LNCaP clone FGC (cell line): ENCODE measurements around the gene CRISP2.
"Not testable (repeated sequence)": the region's sequence is repeated elsewhere in the genome, so short reads cannot be mapped to it uniquely, and the experiment has no call there.

Source experiments
- DNase-seq: peaks from one replicate; pipeline ENCODE4 v3.0.0-alpha.2; 2011; ENCODE audit warnings: low read depth
- H3K4me3 ChIP-seq: 2 replicates; pipeline ENCODE4 v1.5.1; 2011; ENCODE audit warnings: mild to moderate bottlenecking, low read depth, low read length, control low read depth
- CTCF ChIP-seq: IDR thresholded peaks from 2 replicates; pipeline ENCODE4 v1.5.1; 2012; ENCODE audit warnings: mild to moderate bottlenecking; ENCODE audit not compliant: control insufficient read depth, insufficient read depth; ENCODE audit errors: extremely low read depth

Gene CRISP2

DNA sequence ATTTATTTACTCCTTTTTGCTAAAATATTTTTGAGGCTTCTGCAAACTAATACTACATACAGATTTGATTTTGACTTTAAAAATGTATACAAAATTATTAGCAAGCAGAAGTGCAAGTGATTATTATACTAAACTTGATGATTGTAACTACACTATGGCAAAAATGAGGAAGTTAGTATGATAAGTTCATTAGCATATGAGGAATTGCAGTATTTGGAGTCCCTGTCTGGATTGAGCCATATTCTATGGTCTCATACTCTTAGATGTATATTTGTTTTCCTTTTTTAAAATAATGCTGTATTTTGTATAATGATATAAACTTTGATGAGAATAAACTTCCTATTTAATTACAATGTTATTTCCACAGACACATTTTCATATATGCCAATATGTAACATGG is 16.9 kb upstream of the CRISP2 start:
- no peak for DNase-seq
- H3K4me3 ChIP-seq = no peak overlapping the region
- no peak for TF ChIP-seq CTCF

DNA sequence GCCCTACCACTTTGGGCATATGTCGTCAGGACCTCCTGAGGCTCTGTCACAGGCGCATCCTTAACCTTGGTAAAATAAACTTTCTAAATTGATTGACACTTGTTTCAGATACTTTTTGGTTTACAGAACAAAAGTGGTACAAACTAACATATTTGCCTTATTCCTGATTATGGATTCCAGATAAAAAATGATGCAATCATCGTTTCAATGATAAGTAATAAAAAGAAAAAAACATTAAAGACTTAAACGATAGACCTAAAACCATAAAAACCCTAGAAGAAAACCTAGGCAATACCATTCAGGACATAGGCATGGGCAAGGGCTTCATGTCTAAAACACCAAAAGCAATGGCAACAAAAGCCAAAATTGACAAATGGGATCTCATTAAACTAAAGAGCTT is 10.6 kb upstream of the CRISP2 start:
- not testable (repeated sequence) for H3K4me3 ChIP-seq

DNA sequence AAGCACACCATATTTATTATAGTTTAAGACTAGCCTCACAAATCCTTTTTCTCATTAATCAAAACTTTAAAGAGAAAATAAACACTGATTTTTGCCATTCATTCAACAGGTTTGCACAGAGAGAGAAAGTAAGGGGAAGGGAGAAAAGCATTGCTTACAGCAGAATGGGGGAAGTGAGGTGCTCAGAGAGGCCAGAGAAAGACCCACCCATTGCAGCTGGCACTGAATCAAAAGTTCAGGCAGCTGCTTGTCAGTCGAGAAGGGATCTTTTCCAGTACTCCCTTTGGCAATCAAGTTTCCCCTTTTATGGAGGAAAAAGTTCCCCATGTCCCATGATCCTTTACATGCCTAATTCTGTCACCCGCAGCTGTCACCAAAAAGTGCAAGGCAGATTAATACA is 8.0 kb upstream of the CRISP2 start:
- no peak overlapping the region for H3K4me3 ChIP-seq
- no peak for DNase-seq
- no peak for TF ChIP-seq CTCF

More for the DNA sequence above, 10.6 kb upstream of the CRISP2 start:
- DNase-seq = not testable (repeated sequence)

DNA sequence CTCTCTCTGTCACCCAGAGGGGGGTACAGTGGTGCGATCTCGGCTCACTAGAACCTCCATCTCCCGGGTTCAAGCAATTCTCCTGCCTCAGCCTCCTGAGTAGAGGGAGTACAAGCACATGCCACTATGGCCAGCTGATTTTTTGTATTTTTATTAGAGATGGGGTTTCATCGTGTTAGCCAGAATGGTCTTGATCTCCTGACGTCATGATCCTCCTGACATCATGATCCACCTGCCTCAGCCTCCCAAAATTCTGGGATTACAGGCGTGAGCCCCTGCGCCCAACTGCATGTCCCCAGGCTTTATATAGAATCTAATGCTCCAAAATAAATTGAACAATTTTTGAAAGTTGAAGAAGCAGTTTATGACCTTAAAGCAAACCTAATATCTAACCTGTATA is 7.0 kb upstream of the CRISP2 start:
- no peak overlapping the region for H3K4me3 ChIP-seq
- DNase-seq = no peak
- TF ChIP-seq CTCF = no peak

- DNase-seq = no peak
- TF ChIP-seq CTCF = no peak
- H3K4me3 ChIP-seq = no peak overlapping the region
Observed at GRCh38 chr6:49698478-49698877, 14.9 kb downstream of the CRISP2 start.

GRCh38 chr6:49693512-49693911 is 19.8 kb downstream of the CRISP2 start:
- no peak for DNase-seq
- TF ChIP-seq CTCF = no peak

GRCh38 chr6:49692534-49692933 is 20.8 kb downstream of the CRISP2 start:
- H3K4me3 ChIP-seq = no peak overlapping the region
- no peak for TF ChIP-seq CTCF
- no peak for DNase-seq

More at GRCh38 chr6:49693512-49693911, 19.8 kb downstream of the CRISP2 start:
- no peak overlapping the region for H3K4me3 ChIP-seq
